HG02943 (cell line): ENCODE data around the gene RAET1E.
"Not testable (repeated sequence)": the region's sequence is repeated elsewhere in the genome, so short reads cannot be mapped to it uniquely, and the experiment has no call there.

Experiments
- ATAC-seq: cut with Tn5 transposase; IDR thresholded peaks from one replicate; pipeline ENCODE4 v1.9.1; 2021; ENCODE audit warnings: mild to moderate bottlenecking, low read depth, moderate library complexity; ENCODE audit not compliant: unreplicated experiment

RAET1E gene

DNA sequence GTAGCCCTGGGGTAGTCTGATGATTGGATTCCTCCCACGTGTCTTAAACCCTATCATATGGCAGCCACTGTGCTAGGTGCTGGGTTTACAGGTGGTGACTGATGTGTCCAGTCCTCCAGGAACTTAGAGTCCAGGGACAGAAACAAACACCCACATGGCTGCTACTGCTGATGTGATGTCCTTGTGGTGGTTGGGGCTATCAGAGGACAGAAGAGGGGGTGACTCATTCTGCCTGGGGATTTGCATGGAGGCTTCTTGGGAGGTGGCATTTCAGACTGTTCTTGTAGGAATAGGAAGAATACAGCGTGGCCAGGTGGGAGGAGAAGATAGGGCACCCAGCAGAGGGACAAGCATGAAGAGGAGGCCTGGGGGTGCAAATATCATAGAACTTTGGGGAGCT lies 15.2 kb upstream of the RAET1E start:
- no peak for ATAC-seq

DNA sequence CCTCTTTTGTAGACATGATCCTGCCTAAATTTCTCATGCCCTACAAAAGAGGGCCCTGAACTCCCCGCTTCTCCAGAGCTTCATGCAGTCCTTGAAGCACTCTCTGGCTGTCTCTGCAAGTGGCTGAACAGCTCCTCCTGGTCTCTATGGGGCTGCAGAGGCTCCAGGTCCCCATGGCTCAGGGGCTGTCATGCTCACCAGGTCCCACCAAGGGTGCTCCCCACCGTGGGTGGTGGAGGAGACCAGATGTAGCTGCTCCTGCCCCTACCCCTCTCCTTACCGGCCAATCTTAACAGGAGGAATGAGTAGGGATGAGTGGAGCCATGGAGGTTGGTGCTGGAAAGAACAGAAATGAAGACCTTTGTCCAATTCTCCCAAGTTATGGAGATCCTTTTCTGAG lies 14.8 kb upstream of the RAET1E start:
- not testable (repeated sequence) for ATAC-seq

GRCh38 chr6:149910721-149911151 lies 12.8 kb upstream of the RAET1E start:
- no peak for ATAC-seq

- no peak for ATAC-seq
Observed at GRCh38 chr6:149909701-149910470, 12.0 kb upstream of the RAET1E start.

GRCh38 chr6:149908480-149908879 lies 10.6 kb upstream of the RAET1E start:
- not testable (repeated sequence) for ATAC-seq

DNA sequence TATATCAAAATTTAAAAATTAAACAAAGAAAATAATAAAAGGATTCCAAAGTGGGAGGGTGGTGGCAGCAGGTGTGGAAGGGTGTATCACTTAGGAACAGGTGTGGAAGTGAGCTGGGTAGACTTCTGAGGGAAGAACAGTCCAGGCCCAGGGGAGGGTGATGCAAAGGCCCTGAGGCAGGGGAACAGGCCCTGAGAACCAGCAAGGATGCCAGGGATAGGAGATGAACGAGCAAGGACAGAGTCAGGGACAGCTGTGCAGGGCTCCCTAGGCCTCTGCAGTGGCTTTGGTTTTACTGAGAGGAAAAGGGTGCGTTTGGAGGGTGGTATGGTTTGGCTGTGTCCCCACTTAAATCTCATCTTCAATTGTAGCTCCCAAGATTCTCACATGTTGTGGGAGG lies 9.4 kb upstream of the RAET1E start:
- ATAC-seq, result no peak

- ATAC-seq, result no peak
Observed at GRCh38 chr6:149906405-149906804, 8.5 kb upstream of the RAET1E start.

GRCh38 chr6:149905911-149906371 lies 8.0 kb upstream of the RAET1E start:
- ATAC-seq, result no peak

GRCh38 chr6:149905371-149905910 lies 7.5 kb upstream of the RAET1E start:
- no peak for ATAC-seq

DNA sequence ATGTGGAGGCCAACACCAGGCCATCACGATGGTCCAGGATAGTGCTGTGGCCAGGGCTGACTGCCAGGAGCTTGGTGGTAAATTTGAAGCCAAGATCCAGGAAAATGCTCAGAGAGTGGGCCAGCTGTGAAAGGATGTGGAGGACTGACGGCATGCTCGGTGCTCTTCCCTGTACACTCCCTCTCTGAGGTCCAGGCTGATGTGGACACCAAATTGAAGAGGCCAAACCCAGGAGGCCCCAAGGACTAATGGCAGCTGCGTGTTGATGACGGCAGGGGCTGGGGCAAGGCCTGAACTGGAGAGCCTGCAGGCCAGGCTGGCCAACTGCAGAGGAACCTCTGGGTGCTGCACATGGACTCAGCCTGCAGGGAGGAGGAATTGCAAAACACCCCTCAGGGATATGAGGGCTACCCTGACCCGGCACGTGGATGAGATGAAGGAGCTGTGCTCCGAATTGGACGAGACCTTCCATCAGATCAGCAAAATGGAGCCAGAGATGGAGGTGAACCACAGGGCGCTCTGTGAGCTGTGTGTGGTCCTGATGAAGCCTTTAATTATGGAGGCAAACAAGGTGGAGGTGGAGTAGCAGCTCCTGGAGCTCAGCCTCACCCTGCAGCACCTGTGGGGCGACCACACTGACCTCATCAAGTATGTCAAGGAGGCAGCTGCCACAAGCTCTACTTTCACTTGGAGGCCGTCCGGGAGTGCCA lies 6.9 kb upstream of the RAET1E start:
- ATAC-seq, result no peak

- ATAC-seq, result no peak
Observed at GRCh38 chr6:149903938-149904611, 6.2 kb upstream of the RAET1E start.

DNA sequence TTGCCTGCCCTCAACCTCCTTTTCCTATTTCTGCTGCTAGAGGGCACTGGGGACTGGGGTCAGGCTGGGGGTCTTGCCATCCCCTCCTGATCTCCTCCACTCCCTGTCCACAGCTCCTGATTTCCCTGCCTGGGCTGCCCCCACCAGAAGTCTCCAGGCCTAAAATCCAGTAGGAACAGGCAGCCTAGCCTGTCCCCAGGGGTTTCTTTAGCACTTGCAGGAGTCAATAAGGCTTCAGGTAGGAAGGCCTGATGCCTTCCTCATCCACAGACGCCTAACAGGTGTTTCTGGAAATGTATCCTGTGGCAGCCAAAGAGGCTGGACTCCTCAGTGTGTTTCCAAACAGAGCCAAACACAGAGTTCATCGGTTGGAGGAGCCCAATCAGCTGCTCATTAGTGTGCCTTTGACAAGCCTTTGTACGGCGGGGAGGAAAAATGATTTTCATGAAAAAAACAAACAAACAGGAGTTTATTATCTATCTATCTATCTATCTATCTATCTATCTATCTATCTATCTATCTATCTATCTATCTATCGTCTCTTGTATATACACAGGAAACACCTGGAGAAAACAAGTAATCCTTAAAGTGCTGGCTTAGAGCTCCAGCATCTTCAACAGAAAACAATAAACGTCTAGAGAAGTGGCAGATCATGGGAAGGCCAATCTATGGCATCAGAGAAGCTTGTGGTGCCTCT lies 3.7 kb upstream of the RAET1E start:
- no peak for ATAC-seq

- ATAC-seq, result no peak
Observed at GRCh38 chr6:149900620-149901443, 2.9 kb upstream of the RAET1E start.

DNA sequence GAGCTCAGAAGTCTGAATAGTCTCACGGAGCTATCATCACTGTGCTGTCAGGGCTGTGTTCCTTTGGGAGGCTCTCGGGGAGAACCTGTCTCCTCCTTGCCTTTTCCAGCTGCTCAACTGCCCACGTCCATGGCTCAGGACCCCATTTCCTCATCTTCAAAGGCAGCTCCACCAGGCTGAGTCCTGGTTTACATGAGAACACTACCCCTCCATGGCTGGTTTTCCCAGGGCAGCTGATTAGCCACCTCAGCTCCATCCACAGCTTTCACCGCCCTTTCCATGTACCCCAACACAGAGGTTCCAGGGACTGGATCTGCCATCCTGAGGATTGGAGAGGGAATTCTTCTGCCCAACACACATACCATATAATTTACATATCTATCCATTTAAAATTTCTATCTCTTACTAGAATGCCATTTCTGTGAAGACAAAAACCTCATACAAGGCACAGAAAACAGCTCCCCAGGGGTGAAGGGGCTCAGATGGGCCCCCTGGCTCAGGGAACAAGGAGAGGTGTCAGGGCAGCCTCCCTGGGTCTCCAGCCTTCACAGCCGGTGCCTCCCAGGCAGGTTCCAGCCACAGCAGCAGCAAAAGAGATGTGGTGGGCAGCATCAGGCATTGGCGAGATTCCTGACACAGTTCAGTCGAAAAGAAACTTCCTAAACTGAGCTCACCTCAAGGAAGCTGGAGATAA lies 2.2 kb upstream of the RAET1E start:
- ATAC-seq, result no peak

GRCh38 chr6:149899486-149899885 lies 1.6 kb upstream of the RAET1E start:
- ATAC-seq, result no peak

- ATAC-seq, result no peak
Observed at GRCh38 chr6:149898966-149899365, 1.1 kb upstream of the RAET1E start.

DNA sequence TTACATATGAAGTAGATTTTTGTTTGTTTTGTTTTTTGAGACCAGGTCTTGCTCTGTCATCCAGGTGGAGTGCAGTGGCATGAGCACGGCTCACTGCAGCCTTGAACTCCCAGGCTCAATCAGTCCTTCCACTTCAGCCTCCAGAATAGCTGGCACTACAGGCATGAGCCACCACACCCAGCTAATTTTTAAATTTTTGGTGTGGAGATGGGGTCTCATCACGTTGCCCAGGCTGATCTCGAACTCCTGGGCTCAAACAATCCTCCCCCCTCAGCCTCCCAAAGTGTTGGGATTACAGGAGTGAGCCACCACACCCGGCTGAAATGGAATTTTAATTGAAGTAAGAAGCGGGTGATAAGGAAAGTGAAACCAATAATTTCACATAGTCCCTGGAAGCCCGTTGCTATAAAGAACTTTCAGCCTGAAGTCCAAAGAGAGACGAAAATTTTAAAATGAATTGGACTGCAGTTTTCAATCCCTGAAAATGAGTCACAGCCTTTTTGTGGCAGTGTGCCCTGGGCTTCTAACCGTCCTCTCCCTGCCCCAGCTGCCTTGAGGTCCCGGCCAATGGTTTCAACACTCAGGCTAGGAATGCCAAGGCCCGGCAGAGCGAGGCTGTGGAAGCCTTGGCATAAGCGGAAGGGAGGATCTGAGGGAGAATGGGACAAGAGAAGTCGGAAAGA lies 757 bp downstream of the RAET1E start:
- no peak for ATAC-seq

DNA sequence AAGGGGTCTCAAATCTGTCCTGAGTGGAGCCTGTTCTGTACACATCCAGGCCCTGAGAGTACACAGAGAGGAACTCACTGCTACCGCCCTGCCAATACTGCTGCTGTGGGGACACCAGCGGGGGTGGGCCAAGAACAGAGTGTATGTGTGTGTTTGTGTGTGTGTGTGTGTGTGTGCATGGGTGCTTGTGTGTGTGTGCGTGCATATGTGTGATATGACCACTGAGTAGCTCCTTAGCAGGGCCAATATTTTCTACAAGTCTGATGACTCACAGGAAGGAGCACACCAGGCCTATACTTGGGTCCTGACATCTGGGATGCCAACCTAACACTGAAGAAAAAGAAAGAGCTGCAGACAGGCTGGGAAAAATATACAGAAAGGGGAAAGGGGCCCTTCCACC lies 1.4 kb downstream of the RAET1E start:
- ATAC-seq, result no peak
